SK-N-SH (cell line): ENCODE results near the gene TMED9. TPM values are rescaled to one million over a fixed set of nuclear protein-coding genes. Genes with fewer than 3 reads are reported as not detected.

Experiments
- CTCF ChIA-PET: fragments of 300-600, 350-600 bp; formaldehyde crosslinking; extraction: SDS; loops from one replicate; lab custom pipeline; 2021; lab: Yijun Ruan, JAX
- POLR2A ChIA-PET: fragments of 350-600 bp; sonication (Branson Sonifier 250); formaldehyde crosslinking; extraction: SDS; loops from one replicate; lab custom pipeline; 2020; ENCODE audit warnings: antibody characterized with exemption, inconsistent platforms; lab: Yijun Ruan, JAX
- DNase-seq: peaks from one replicate; pipeline ENCODE4 v3.0.0; 2012
- H2AFZ ChIP-seq: fragments of 200-600 bp; sonication (generic); 2 replicates; pipeline ENCODE4 v1.8.1; 2016; ENCODE audit warnings: antibody characterized with exemption, mild to moderate bottlenecking, low read depth
- H3F3A ChIP-seq: fragments of 200-600 bp; sonication (generic); replicated peaks from 2 replicates; pipeline ENCODE3; 2016; ENCODE audit warnings: antibody characterized with exemption, mild to moderate bottlenecking; ENCODE audit not compliant: insufficient read depth
- H3K27ac ChIP-seq, 2 experiments: fragments of 200-500 bp in 1 of 2; fragments of 200-600 bp in 1 of 2; sonication (Bioruptor generic) in 1 of 2; sonication (generic), shearing (Covaris generic) in 1 of 2; 2 replicates each; pipeline versions ENCODE4 v1.5.1 to v1.6.1; 2014 to 2016; ENCODE audit warnings: low read depth in 2 of 2, inconsistent platforms in 1 of 2, low read length in 1 of 2, mild to moderate bottlenecking in 1 of 2, mixed read lengths in 1 of 2
- H3K27me3 ChIP-seq: fragments of 200-600 bp; sonication (generic), shearing (Covaris generic); 2 replicates; pipeline ENCODE4 v1.6.1; 2016; ENCODE audit warnings: mixed run types; ENCODE audit not compliant: insufficient read depth
- H3K36me3 ChIP-seq, 2 experiments: fragments of 200-500 bp in 1 of 2; fragments of 200-600 bp in 1 of 2; sonication (Bioruptor generic) in 1 of 2; sonication (generic) in 1 of 2; replicated peaks in 1 of 2; 2 replicates each; pipeline versions ENCODE3 to v1.5.1; 2014 to 2016; ENCODE audit warnings: low read length in 1 of 2, mild to moderate bottlenecking in 1 of 2; ENCODE audit not compliant: insufficient read depth in 2 of 2, control insufficient read depth in 1 of 2
- H3K4me1 ChIP-seq, 2 experiments: fragments of 200-500 bp in 1 of 2; fragments of 200-600 bp in 1 of 2; sonication (Bioruptor generic) in 1 of 2; sonication (generic), shearing (Covaris generic) in 1 of 2; 2 replicates each; pipeline versions ENCODE4 v1.5.1 to v1.6.1; 2014 to 2016; ENCODE audit warnings: low read depth in 1 of 2, low read length in 1 of 2, mixed run types in 1 of 2; ENCODE audit not compliant: insufficient read depth in 2 of 2, control insufficient read depth in 1 of 2
- H3K4me2 ChIP-seq: fragments of 200-600 bp; sonication (generic), shearing (Covaris generic); 2 replicates; pipeline ENCODE4 v1.6.1; 2017; ENCODE audit warnings: mixed run types
- H3K4me3 ChIP-seq, 2 experiments: fragments of 200-500 bp in 1 of 2; fragments of 200-600 bp in 1 of 2; sonication (Bioruptor generic) in 1 of 2; sonication (generic), shearing (Covaris generic) in 1 of 2; 2 replicates each; pipeline versions ENCODE4 v1.5.1 to v1.8.1; 2014 to 2016; ENCODE audit warnings: low read depth in 2 of 2, inconsistent platforms in 1 of 2, low read length in 1 of 2, mild to moderate bottlenecking in 1 of 2, mixed read lengths in 1 of 2, moderate library complexity in 1 of 2
- H3K79me2 ChIP-seq: fragments of 200-600 bp; sonication (generic); 2 replicates; pipeline ENCODE4 v1.8.1; 2017; ENCODE audit warnings: mild to moderate bottlenecking; ENCODE audit not compliant: insufficient read depth
- H3K9ac ChIP-seq: fragments of 200-600 bp; sonication (generic); 2 replicates; pipeline ENCODE4 v1.6.1; 2017; ENCODE audit warnings: mixed run types
- H3K9me2 ChIP-seq: fragments of 200-600 bp; sonication (generic); 2 replicates; pipeline ENCODE4 v1.6.1; 2017; ENCODE audit warnings: mixed run types
- H3K9me3 ChIP-seq: fragments of 200-600 bp; sonication (generic); 2 replicates; pipeline ENCODE4 v1.6.1; 2017; ENCODE audit warnings: mixed run types, mild to moderate bottlenecking, moderate library complexity
- H4K20me1 ChIP-seq: fragments of 200-600 bp; sonication (generic); 2 replicates; pipeline ENCODE4 v1.6.1; 2017; ENCODE audit warnings: mild to moderate bottlenecking, mixed run types; ENCODE audit not compliant: insufficient read depth
- EP300 ChIP-seq, 2 experiments: IDR thresholded peaks; 2 replicates each; pipeline versions ENCODE4 v1.4.0 to v1.6.1; 2012; ENCODE audit warnings: borderline replicate concordance in 1 of 2, low read depth in 1 of 2, low read length in 1 of 2
- FOXJ3 ChIP-seq: sonication (generic); formaldehyde crosslinking; IDR thresholded peaks from 2 replicates; pipeline ENCODE4 v1.5.1; 2020; ENCODE audit warnings: mild to moderate bottlenecking, missing genetic modification reagents
- FOXM1 ChIP-seq: IDR thresholded peaks from 2 replicates; pipeline ENCODE4 v1.4.0; 2012; ENCODE audit warnings: low read depth, mild to moderate bottlenecking
- JUND ChIP-seq: IDR thresholded peaks from 2 replicates; pipeline ENCODE4 v1.4.0; 2012
- NRF1 ChIP-seq: IDR thresholded peaks from 2 replicates; pipeline ENCODE4 v1.6.1; 2012; ENCODE audit warnings: low read depth, mild to moderate bottlenecking, low read length
- POLR2AphosphoS5 ChIP-seq: IDR thresholded peaks from 2 replicates; pipeline ENCODE4 v1.6.1; 2012; ENCODE audit warnings: low read depth, low read length
- RAD21 ChIP-seq: IDR thresholded peaks from 2 replicates; pipeline ENCODE4 v1.6.1; 2012; ENCODE audit warnings: mild to moderate bottlenecking, low read length
- RFX5 ChIP-seq: IDR thresholded peaks from 2 replicates; pipeline ENCODE4 v1.6.1; 2012; ENCODE audit warnings: mild to moderate bottlenecking, improper control_type of control experiment, low read length
- RXRA ChIP-seq: IDR thresholded peaks from 2 replicates; pipeline ENCODE4 v1.4.0; 2012; ENCODE audit warnings: low read depth, mild to moderate bottlenecking, borderline replicate concordance
- SIN3A ChIP-seq: IDR thresholded peaks from 2 replicates; pipeline ENCODE4 v1.6.1; 2012; ENCODE audit warnings: low read depth, mild to moderate bottlenecking, low read length, moderate library complexity, borderline replicate concordance
- TEAD4 ChIP-seq: IDR thresholded peaks from 2 replicates; pipeline ENCODE4 v1.4.0; 2012; ENCODE audit warnings: mild to moderate bottlenecking, borderline replicate concordance; ENCODE audit not compliant: insufficient read depth
- WGBS: methylation state at CpG from one replicate; pipeline ENCODE4 v1.1.6; 2017; ENCODE audit warnings: low lambda C conversion rate; 5-methylcytosine and 5-hydroxymethylcytosine counted together
- polyA plus RNA-seq, 3 experiments: library from polyadenylated mRNA; depleted of rRNA; stranded (reverse); fragments of >200 nt; gene quantifications; 2 replicates each; pipeline ENCODE4 v1.2.3, GENCODE V29; 2012
- TF ChIP-seq, protein P1 (sequence below): IDR thresholded peaks from 2 replicates; pipeline ENCODE4; 2012
- TF ChIP-seq, protein P2 (sequence below): fragments of 150-350 bp; IDR thresholded peaks from 2 replicates; pipeline ENCODE4 v1.6.1; 2016; ENCODE audit warnings: mild to moderate bottlenecking, low read depth, low read length

Gene TMED9
- polyA plus RNA-seq, 1 of the 3 experiments (the other 2 are of a cell fraction): 264 TPM

DNA sequence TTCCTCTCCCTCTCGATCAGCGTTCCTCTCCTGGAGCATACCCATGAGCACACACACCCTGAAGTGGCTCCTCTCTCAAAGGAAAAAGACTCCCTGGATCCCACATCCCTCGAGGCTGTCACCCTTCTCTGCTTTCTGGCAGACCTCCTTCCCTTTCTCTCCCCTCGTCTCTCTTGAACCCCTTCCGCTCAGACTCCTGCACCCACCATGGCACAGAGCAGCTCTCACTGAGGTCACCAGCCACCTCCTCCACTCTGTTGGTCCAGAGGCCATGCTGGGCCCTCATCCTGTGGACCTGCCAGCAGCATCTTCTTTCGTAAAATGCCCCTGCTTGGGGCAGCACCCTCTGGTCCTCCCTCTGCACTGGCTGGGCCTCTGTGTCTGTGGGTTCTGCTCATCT, 13.7 kb downstream of the TMED9 start:
- POLR2A ChIA-PET: no interaction called here
- H2AFZ ChIP-seq: no peak overlapping the region
- 91% methylated on average over 6 of the region's 6 CpGs for WGBS

GRCh38 chr5:177606071-177607051, 14.4 kb downstream of the TMED9 start:
- H3K27ac ChIP-seq: no peak overlapping the region
- peaks cover 0 to 22% of the 10 kb centered on the region in 2 experiments for H3K36me3 ChIP-seq
- peaks cover 8% of the 10 kb centered on the region for H3K79me2 ChIP-seq
- POLR2A ChIA-PET: no interaction called here
- H3K9me2 ChIP-seq: no peaks in the 10 kb centered on the region
- TF ChIP-seq EP300 (IDR thresholded peaks at IDR 0.05; ENCODE audit: borderline replicate concordance in 1 of 2, low read depth in 1 of 2, low read length in 1 of 2) (no peak), POLR2AphosphoS5 (no peak), FOXJ3 (CRISPR knock-in tag) (no peak), NRF1 (no peak), RAD21 (no peak), JUND (no peak), RFX5 (no peak), SIN3A (no peak), TEAD4 (no peak), RXRA (no peak)
- TF ChIP-seq, protein P1, sequence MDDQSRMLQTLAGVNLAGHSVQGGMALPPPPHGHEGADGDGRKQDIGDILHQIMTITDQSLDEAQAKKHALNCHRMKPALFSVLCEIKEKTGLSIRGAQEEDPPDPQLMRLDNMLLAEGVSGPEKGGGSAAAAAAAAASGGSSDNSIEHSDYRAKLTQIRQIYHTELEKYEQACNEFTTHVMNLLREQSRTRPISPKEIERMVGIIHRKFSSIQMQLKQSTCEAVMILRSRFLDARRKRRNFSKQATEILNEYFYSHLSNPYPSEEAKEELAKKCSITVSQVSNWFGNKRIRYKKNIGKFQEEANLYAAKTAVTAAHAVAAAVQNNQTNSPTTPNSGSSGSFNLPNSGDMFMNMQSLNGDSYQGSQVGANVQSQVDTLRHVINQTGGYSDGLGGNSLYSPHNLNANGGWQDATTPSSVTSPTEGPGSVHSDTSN: no peak
- TF ChIP-seq, protein P2, sequence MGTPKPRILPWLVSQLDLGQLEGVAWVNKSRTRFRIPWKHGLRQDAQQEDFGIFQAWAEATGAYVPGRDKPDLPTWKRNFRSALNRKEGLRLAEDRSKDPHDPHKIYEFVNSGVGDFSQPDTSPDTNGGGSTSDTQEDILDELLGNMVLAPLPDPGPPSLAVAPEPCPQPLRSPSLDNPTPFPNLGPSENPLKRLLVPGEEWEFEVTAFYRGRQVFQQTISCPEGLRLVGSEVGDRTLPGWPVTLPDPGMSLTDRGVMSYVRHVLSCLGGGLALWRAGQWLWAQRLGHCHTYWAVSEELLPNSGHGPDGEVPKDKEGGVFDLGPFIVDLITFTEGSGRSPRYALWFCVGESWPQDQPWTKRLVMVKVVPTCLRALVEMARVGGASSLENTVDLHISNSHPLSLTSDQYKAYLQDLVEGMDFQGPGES: no peak
- TF ChIP-seq, all 33 proteins: peak for 0
- WGBS: 87% methylated on average over 22 of the region's 22 CpGs
- Histone ChIP-seq H3K9me3 (no peaks in the 10 kb centered on the region), H3K4me1 (peaks cover under 1 to 19% of the 10 kb centered on the region in 2 experiments; a peak in 1 of 4 replicates), H3K4me2 (no peak overlapping the region), H3F3A (no peaks in the 10 kb centered on the region), H3K9ac (no peak overlapping the region), H3K4me3 (no peak overlapping the region), H4K20me1 (no peaks in the 10 kb centered on the region), H2AFZ (no peak overlapping the region), H3K27me3 (no peaks in the 10 kb centered on the region)
- no peak for DNase-seq
- CTCF ChIA-PET: interaction anchor here (1.9 to 2.2 kb wide), 2 partner anchors 7 to 12 kb away, joined by 6 to 11 read pairs; partner anchors contain the start of gene B4GALT7

More for the DNA sequence above, 13.7 kb downstream of the TMED9 start:
- Histone ChIP-seq H3K79me2 (peaks cover 15% of the 10 kb centered on the region), H3K9me2 (no peaks in the 10 kb centered on the region), H3K27me3 (no peaks in the 10 kb centered on the region), H3K9me3 (no peaks in the 10 kb centered on the region), H3K4me1 (peaks cover 3 to 26% of the 10 kb centered on the region in 2 experiments; a peak in 1 of 4 replicates), H3K36me3 (peaks cover 0 to 19% of the 10 kb centered on the region in 2 experiments), H3F3A (no peaks in the 10 kb centered on the region), H3K4me2 (no peak overlapping the region), H4K20me1 (no peaks in the 10 kb centered on the region), H3K27ac (no peak overlapping the region), H3K9ac (no peak overlapping the region), H3K4me3 (no peak overlapping the region)
- DNase-seq: no peak
- CTCF ChIA-PET: no interaction called here
- TF ChIP-seq POLR2AphosphoS5 (no peak), FOXM1 (no peak)
